Osteoblast (primary cell): ENCODE results near the gene ATN1. TPM values are rescaled to one million over a fixed set of nuclear protein-coding genes. Genes with fewer than 3 reads are reported as not detected.

Experiments used
- DNase-seq: peaks from one replicate; pipeline ENCODE4 v3.0.0; 2011; ENCODE audit warnings: low spot score, mixed read lengths; ENCODE audit not compliant: insufficient read length; ENCODE audit errors: missing footprints
- H2AFZ ChIP-seq: 2 replicates; pipeline ENCODE4 v1.6.0; 2011; ENCODE audit warnings: mild to moderate bottlenecking, low read length
- H3K27ac ChIP-seq: 2 replicates; pipeline ENCODE4 v1.5.1; 2011; ENCODE audit warnings: mild to moderate bottlenecking, low read depth, low read length, moderate library complexity
- H3K27me3 ChIP-seq: 2 replicates; pipeline ENCODE4 v1.6.0; 2012; ENCODE audit warnings: mild to moderate bottlenecking, control low read depth, inconsistent platforms, low read length, moderate library complexity; ENCODE audit not compliant: insufficient read depth
- H3K36me3 ChIP-seq: 2 replicates; pipeline ENCODE4 v1.5.1; 2011; ENCODE audit warnings: mild to moderate bottlenecking, low read length, control low read depth, moderate library complexity; ENCODE audit not compliant: insufficient read depth
- H3K4me1 ChIP-seq: 2 replicates; pipeline ENCODE4 v1.5.1; 2011; ENCODE audit warnings: mild to moderate bottlenecking, low read length, control low read depth, moderate library complexity; ENCODE audit not compliant: insufficient read depth
- H3K4me2 ChIP-seq: 2 replicates; pipeline ENCODE4 v1.6.0; 2011; ENCODE audit warnings: mild to moderate bottlenecking, low read length; ENCODE audit not compliant: insufficient read depth
- H3K4me3 ChIP-seq: fragments of 200-600 bp; sonication (generic); 3 replicates; pipeline ENCODE4 v1.5.1; 2012; ENCODE audit warnings: mild to moderate bottlenecking, low read length, inconsistent platforms; ENCODE audit not compliant: insufficient read depth
- H3K79me2 ChIP-seq: 2 replicates; pipeline ENCODE4 v1.6.0; 2012; ENCODE audit warnings: mild to moderate bottlenecking, low read length, control low read depth, inconsistent platforms; ENCODE audit not compliant: insufficient read depth
- H3K9me3 ChIP-seq: 2 replicates; pipeline ENCODE4 v1.5.1; 2011; ENCODE audit warnings: low read depth, low read length, control low read depth
- H4K20me1 ChIP-seq: 2 replicates; pipeline ENCODE4 v1.6.0; 2012; ENCODE audit warnings: mild to moderate bottlenecking, low read length, control low read depth; ENCODE audit not compliant: insufficient read depth
- CTCF ChIP-seq: IDR thresholded peaks from 2 replicates; pipeline ENCODE4 v1.5.1; 2011; ENCODE audit warnings: mild to moderate bottlenecking, low read depth, low read length, moderate library complexity; ENCODE audit errors: extremely low read depth
- total RNA-seq: library from RNA; depleted of rRNA; stranded (reverse); fragments of >200 nt; gene quantifications from 2 replicates; pipeline ENCODE4 v1.2.3, GENCODE V29; 2012

ATN1 gene
- total RNA-seq, 1 donor, result 14.1 TPM

- Histone ChIP-seq H2AFZ (peak overlapping the region; percentile 90), H3K9me3 (no peaks in the 10 kb centered on the region), H4K20me1 (no peaks in the 10 kb centered on the region), H3K27me3 (no peaks in the 10 kb centered on the region), H3K36me3 (no peaks in the 10 kb centered on the region), H3K79me2 (no peaks in the 10 kb centered on the region), H3K4me3 (no peak overlapping the region), H3K27ac (no peak overlapping the region), H3K4me2 (no peak overlapping the region), H3K4me1 (peaks cover 12% of the 10 kb centered on the region)
- peak; percentile 11 for DNase-seq
- no peak for TF ChIP-seq CTCF
Measured at GRCh38 chr12:6952863-6953441, 25.2 kb downstream of the ATN1 start.

- peak overlapping the region; percentile 80 for H3K4me2 ChIP-seq
- H3K27ac ChIP-seq, result no peak overlapping the region
- DNase-seq, result peak; percentile 96
- no peak for TF ChIP-seq CTCF
- H3K27me3 ChIP-seq, result no peaks in the 10 kb centered on the region
- H2AFZ ChIP-seq, result peak overlapping the region; percentile 90
- H3K36me3 ChIP-seq, result no peaks in the 10 kb centered on the region
- H4K20me1 ChIP-seq, result no peaks in the 10 kb centered on the region
- H3K4me3 ChIP-seq, result peak overlapping the region; percentile 56
- no peaks in the 10 kb centered on the region for H3K9me3 ChIP-seq
- H3K79me2 ChIP-seq, result no peaks in the 10 kb centered on the region
- H3K4me1 ChIP-seq, result peaks cover 12% of the 10 kb centered on the region
Measured at GRCh38 chr12:6953442-6954315, 25.9 kb downstream of the ATN1 start.

DNA sequence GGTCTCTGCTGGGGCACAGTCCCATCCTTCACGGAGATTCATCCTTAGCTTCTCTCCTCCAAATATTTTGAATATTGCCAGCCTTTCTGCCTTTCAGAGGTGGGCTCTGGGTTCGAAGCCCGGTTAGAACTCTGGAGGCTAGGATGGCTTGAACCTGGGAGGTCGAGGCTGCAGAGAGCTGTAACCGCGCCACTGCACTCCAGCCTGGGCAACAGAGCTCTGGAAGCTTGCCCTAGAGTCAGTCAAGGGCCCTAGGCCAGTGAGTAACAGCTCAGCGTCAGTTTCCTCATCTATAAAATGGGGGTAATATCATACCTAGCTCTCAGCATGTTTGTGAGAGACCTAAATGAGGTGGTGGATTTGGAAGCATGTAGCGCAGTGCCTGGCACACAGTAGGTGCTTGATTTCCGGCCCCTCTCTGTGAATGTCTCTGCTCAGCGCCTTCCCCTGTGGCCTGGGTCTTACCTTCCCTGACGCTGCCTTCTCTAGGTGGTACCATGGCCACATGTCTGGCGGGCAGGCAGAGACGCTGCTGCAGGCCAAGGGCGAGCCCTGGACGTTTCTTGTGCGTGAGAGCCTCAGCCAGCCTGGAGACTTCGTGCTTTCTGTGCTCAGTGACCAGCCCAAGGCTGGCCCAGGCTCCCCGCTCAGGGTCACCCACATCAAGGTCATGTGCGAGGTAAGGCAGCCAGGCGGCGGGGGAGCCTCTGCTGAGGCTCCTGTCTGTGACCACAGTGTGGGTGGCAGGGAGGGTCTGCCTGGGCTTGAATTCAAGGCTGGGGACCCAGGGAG is 26.8 kb downstream of the ATN1 start:
- no peak overlapping the region for H3K27ac ChIP-seq
- DNase-seq, result no peak
- no peak for TF ChIP-seq CTCF
- peak overlapping the region; percentile 80 for H3K4me2 ChIP-seq
- no peaks in the 10 kb centered on the region for H3K36me3 ChIP-seq
- no peaks in the 10 kb centered on the region for H3K27me3 ChIP-seq
- H3K4me3 ChIP-seq, result peak overlapping the region; percentile 56
- H4K20me1 ChIP-seq, result no peaks in the 10 kb centered on the region
- no peaks in the 10 kb centered on the region for H3K79me2 ChIP-seq
- H2AFZ ChIP-seq, result peak overlapping the region; percentile 90
- H3K4me1 ChIP-seq, result peaks cover 12% of the 10 kb centered on the region
- no peaks in the 10 kb centered on the region for H3K9me3 ChIP-seq
